Fibroblast of lung (primary cell): ENCODE measurements around the gene VEPH1.

Source experiments
- EZH2 ChIP-seq: IDR thresholded peaks from 2 replicates; pipeline ENCODE4 v1.5.1; 2012; ENCODE audit warnings: low read length, control low read depth, mild to moderate bottlenecking; ENCODE audit errors: missing control alignments
- TF ChIP-seq, protein P1 (sequence below), 2 donors: IDR thresholded peaks in 1 of 2; conservative IDR thresholded peaks in 1 of 2; 1 replicate in 1 of 2; 2 replicates in 1 of 2; pipeline ENCODE4 v1.5.1; 2011 to 2012; ENCODE audit warnings: low read length in 2 of 2, control low read depth in 1 of 2, inconsistent platforms in 1 of 2, low read depth in 1 of 2, mild to moderate bottlenecking in 1 of 2

DNA sequence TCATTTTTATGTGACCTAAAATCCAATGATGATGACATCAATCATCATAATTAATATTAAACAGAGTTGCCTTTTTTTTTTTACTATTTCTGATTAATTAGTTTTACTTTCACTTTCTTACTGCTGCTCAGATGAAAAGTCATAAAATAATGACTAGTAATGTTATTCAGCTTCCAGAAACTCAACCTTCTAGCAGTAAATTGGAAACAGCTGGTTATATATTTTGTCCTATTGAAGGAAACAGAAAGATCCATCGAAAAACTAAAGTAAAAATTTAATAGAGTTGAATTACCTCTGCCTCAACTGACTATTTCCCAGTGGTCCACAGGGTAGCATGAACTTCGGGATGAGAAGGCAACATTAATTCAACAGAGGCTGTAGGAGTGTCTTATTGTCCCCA, 173.7 kb downstream of the VEPH1 start:
- TF ChIP-seq, protein P1, sequence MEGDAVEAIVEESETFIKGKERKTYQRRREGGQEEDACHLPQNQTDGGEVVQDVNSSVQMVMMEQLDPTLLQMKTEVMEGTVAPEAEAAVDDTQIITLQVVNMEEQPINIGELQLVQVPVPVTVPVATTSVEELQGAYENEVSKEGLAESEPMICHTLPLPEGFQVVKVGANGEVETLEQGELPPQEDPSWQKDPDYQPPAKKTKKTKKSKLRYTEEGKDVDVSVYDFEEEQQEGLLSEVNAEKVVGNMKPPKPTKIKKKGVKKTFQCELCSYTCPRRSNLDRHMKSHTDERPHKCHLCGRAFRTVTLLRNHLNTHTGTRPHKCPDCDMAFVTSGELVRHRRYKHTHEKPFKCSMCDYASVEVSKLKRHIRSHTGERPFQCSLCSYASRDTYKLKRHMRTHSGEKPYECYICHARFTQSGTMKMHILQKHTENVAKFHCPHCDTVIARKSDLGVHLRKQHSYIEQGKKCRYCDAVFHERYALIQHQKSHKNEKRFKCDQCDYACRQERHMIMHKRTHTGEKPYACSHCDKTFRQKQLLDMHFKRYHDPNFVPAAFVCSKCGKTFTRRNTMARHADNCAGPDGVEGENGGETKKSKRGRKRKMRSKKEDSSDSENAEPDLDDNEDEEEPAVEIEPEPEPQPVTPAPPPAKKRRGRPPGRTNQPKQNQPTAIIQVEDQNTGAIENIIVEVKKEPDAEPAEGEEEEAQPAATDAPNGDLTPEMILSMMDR (conservative IDR thresholded peaks at IDR 0.05 in 1 of 2, IDR thresholded peaks at IDR 0.05 in 1 of 2; ENCODE audit: low read depth in 1 of 2, low read length in 2 of 2): no peak
- no peak for TF ChIP-seq EZH2
